ENCODE measurements around the gene DPF3.

Gene DPF3

DNA sequence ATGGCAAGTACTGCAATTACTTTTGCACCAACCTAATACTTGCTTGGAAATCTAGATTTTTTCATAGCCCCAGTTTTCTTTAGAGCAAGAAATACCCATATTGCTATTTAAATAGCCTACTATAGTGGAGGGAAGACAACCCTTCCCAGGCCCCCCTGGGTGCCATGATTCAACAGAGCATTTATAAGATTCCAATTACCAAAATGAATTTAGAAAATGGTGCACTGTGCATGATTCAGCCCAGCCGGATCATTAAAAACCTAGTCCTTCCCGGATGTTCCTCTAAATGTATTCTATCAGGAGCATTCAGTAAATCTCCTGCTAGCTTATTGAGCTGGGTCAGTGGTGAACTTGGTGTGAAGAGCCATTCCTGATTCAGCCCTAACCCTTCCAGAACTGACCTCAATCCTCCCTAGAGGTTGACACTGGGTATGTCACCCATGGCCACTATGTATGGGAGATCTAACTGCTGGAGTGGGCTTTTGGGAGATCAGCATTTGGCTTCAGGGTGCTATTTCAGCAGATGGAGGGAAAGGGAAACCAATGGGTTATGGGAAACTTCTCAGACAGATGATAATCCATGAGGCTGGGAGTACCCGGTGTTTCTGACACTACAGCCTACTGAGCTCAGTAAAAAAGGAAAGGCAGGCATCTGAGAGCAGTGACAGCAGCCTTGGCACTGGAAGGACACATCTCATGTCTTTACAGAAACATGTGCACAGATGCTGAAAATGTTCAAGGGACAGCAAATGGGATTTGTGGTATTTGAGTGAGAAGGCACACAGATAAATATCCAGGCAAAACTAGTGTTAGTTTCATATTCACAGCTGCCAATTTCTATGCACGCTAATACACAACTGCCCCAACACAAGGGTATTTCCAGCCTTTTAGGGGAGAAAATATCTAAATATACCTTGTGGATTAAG, 258.9 kb downstream of the DPF3 start:
- DNase-seq, result no peak

DNA sequence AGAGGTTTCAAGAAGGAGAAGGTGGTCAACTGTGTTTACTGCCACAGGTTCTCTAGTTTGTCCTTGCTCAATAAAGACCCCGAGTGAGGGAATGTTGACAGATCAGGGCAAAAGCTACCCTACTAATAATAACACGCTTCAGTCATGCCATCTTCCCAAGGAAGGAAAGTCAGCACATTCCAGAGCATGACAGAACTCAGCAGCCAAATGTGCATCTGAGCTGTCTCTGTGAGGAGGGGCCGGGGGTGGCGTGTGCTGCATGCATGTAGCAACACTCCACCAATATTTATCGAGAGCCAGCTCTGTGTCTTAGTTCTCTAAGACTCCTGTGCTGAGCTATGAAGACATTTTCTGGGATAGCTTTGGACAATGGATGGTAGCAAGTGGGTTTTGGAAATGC, 260.4 kb downstream of the DPF3 start:
- no peak for DNase-seq

DNA sequence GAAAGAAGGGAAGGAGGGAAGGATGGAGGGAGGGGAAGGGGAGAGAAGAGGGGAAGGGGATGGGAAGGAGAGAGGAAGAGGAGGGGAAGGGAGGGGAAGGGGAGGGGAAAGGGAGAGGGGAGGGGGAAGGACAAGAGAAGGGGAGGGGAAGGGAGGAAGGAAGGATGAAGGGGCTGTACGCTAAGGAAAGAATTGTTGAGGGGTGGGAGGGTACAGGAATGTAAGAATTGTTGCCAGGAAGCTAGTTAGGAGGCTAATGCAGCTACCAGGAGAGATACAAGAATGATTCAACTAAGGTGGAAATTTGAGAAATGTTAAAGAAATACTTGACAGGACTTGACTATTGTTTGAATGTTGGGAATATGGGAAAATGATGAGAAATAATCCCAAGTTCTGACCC, 261.2 kb downstream of the DPF3 start:
- no peak for DNase-seq

DNA sequence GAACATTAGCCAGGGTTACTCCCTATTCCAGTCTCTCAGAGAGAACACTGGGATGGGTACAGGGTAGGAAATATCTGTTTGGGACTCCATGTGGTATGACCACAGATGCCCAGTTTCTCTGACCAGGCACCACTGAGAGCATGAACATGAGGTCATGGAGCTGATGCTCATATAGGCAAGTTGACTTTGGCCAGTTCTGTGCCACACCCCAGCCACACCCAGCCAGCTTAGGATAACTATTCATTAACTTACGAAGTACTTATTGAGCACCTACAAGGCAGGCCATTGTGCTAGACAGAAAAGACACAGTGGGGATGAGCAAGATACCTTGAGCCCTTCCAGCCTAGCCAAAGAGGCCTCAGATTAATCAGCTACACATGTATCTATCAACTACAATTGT, 262.5 kb downstream of the DPF3 start:
- DNase-seq, result no peak

DNA sequence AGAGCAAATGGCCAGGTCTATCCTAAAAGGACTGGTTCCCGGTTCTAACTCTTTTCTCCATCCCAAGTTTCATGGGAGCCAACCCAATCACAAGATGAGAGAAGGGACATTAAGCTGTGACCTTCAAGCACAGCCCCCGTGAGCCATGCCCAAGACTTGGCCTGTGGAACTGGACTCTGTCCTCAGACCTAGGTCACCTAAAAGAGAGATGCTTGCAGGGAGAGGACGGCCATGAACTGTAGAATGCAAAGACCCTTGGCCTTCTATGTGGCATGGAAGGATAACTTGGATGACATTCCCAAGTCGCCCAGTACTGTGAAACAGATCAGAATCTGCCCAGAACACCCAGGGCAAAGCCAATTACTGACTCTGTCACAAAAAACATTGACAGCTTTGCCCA, 263.5 kb downstream of the DPF3 start:
- DNase-seq, result no peak

DNA sequence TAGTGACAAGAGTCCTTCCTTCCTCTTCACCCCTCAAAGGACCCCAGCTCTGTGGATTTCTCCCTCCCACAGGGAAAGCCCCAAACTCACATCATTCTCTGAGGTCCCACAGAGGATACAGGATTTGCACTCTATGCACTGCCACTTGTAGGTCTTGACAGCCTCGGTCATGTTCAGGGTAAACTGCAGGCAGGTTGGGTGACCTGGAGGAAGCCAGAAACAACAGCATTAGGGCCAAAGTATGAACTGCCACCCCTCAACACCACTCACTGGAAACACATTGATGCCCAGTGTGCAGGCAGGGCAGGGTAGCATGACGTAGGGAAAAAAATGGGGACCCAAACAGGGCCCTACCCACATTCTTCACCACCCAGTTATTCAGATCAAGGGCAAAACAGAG, 264.4 kb downstream of the DPF3 start:
- no peak for DNase-seq

DNA sequence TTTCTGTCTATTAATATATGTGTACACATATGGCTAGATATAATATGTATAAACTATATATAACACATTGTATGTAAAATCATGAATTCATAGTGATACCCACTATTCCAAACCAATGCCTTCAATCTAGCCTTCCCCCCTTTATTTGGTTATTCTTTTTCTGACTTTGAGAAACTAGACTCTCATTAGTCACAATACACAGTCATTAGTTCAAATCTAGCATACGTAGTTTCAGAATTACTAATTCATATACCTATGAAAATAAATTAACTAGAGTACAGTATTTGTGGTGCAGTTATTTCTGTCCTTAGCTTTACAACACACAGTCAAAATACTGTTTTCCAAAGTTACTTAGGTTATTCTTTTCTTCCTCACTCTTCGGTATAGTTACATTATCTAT, 268.2 kb downstream of the DPF3 start:
- DNase-seq, result no peak

DNA sequence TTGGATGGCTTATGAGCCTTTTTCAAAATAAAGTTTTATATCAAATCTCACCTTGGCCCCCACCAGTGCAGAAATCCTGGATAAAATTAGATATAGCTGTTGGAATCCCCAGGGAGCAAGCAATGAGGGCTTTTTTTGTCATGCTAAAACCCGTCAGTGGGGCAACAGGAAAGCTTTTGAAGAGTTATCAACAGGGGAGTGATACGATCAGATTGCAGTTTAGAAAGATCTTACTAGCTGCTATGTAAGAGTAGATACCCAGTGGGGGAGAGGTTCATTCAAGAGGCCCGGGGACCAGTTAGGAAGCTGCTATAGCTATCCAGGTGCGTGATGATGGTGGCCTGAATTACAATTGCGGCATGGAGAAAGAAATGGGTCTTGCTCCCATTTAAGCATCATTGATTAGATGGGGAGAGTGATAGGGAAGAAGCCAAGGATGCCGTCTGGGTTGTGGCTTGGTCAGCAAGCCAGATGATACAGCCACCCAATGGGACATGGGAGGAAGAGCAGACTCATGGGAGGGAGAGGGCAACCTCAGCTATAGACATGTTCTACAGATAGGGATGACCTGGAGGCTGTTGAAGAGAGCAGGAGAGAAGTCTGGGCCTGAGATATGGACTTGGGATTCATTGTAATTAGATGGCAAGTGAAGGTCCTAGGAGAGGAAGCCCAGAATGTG, 272.4 kb downstream of the DPF3 start:
- DNase-seq, result no peak

DNA sequence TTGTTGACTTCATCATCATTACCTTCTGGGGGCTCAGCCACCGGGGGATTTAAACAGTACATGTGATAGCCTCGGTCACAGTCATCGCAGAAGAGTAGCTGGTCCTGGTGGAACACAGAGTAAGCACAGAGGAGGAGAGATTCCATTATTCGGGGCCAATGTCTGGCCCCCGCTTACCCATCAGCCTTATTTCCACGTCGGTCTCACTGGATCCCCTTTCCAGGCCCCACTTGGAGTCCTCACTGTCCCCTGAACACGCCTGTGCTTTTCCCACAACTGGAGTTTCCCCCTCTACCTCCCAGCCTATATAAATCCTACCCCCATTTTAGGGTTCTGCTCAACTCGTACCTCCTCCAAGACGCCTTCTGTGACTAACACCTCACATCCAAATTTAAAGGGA, 274.0 kb downstream of the DPF3 start:
- DNase-seq, result no peak

DNA sequence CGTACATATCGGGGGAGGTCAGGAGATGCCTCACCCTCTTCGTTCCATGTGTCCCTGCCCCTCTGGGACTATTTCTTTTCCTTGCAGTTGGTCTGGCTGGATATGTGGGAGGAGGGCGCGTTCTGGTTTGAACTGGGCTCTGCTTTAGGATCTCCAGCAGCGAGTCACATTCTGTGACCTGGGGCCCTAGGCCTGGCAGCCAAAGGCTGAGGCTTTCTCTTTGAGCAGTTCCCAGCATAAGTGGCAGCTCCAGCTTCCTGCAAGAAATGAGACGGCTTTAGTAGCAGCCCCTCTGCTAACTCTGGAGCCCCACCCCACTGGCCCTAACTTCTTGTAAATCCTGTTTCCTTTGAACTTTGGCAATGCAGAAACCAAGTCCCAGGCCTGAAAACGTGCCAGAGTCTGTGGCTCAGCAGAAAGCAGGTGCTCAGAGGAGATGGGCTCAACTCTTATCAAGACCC, 274.8 kb downstream of the DPF3 start:
- DNase-seq, result no peak

DNA sequence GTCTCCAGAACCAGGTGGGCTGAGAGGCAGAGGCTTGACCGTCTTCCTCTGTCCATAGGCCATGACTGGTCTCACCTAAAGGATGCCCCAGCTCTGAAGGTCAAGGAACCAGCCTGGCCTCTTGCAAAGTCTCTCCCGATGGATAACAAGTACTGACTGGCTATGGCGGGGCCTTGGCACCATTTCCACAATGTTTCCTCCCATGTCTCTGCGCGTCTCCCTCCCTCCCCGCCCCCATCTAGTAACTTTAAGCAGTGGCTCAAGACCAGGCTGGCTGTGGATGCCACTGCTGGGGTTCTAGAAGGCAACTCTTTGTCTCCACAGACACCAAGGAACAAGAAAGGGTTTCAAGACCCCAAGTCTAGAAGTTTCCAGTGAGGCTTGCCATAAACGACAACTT, 275.5 kb downstream of the DPF3 start:
- DNase-seq, result no peak

DNA sequence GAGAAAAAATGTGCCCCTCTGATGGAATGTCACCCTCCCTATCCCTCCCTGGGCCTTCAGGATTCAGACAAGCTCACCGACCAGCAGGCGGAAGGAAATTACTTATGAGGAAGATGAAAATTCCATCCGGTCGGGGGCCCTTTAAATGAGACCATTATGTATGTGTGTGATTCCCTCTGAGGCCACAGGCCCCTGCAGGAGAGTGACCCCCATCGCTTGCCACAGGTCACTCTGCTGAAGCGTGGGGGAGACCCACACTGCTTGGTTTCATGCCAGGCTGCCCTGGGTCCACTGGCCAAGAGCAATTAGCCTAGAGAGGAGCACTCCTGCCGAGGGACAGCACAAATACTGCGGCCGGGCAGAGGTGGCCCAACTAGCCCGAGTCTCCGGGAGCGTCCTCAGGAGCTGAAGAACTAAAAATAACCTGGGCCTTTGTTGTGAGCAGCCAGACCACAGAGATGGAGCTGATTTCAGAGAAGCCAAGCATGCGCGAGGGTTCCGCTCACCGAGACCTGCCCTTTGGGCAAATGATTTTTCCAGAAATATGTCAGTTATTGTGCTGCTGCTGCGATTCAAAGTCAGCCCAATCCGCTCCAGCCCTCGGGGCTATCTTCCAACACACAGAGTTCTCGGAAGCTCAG, 276.4 kb downstream of the DPF3 start:
- DNase-seq, result no peak

DNA sequence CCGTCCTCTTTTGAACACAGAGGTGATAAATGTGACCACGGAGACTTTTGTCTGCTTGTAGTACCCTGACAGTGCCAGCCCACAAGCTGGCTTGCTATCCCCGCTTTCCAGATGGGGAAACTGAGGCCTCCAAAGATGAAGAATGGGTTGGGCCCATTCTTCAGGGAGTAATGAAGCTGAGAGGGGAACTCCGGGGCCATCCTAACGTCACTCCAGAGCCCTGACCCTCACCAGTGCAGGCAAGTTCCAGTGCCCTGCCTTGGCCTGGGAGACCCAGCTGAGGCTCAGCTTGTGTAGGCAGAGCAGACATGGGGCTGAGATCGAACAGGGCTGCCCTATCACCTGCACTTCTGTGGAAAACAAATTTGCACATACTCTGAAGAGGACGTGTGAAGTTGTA, 277.1 kb downstream of the DPF3 start:
- no peak for DNase-seq

DNA sequence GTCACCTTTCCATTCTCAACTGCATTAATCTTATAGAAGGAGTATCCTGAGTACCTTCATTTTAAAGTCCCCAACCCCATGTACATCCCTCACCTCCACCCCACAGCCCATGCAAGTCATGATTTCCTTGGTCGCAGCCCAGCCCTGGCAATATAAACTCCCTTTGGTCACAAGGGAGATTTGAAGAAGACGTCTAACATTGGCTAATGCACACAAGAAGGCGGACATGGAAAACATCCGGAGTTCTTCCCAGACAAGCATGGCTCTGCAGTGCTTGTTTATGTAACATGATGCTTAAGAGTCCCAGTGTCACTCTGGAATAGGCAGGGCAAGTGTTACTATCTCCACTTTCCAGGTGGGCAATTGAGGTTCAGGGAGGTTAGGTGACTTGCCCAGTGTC, 277.6 kb downstream of the DPF3 start:
- DNase-seq, result no peak

DNA sequence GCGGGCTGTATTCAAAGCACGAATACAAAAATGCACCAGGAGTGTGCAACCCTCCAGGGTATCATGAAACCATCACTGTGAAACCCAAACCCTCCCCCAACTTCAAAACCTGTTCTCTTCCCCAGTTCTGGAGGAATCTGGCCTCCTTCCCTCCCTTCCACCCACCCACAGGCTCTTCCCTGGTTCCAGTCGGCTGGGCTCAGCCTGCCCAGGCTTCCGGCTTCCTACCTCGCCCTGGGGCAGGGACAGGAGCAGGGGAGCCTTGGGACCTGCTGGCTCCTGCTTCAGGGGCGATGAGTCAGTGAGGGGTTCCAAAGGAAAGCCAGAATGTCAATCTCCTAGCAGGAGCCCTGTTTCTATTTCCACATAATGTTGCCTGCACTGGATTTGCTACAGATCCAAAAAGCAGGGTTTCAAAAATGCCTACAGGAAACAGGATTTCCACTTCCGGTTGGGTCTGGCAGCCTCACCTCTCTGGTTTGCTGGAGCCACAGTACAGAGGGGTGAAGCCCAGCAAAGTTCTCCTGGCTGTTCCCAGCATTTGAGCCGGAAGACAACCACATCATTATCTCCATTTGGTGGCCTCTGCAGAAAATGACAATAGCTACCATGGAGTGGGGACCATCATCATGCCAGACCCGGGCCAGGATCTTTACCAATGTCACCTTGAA, 278.3 kb downstream of the DPF3 start:
- no peak for DNase-seq

DNA sequence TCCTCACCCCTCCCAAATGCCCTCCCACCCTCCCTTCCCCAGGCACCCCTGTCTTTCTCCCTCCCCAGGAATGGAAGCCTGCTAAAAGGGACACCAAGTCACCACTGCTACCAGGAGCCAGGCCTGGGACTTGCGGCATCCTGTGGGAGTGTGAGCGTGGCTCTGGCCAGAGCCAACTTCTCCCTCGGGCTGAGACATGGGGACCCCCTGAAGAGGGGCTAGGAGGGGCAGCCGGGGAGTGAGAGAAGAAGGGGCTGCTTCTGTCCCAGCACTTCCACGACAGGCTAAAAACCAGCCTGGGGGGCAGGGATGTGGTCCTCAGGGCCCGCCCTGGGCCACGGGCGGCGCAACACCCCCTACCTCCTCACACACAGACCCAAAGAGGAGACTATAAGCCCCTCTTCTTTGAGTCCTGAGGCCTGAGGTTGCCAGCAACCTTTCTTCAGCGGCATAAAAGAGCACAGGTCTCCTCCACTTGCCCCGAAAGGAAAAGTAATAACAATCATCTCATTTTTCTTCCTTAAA, 278.9 kb downstream of the DPF3 start:
- no peak for DNase-seq

DNA sequence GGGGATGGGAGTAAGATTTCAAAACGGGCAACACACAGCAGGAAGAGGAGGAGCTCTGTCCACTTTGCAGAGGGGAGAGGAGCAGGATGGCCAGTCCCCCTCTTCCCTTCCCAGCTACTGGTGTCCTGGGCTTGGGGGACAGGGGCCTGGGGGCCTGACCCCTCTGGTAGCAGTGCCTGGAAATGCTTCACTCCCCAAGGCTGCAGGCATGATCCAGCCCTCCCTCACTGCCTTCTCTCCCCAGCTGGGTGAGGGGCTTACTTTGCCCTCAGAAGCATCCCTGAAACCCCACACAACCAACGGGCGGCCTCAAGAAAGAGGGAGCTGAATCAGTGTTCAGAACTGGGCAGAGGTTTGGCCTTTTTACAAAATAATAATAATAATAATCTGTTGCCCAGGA, 279.5 kb downstream of the DPF3 start:
- DNase-seq, result no peak

DNA sequence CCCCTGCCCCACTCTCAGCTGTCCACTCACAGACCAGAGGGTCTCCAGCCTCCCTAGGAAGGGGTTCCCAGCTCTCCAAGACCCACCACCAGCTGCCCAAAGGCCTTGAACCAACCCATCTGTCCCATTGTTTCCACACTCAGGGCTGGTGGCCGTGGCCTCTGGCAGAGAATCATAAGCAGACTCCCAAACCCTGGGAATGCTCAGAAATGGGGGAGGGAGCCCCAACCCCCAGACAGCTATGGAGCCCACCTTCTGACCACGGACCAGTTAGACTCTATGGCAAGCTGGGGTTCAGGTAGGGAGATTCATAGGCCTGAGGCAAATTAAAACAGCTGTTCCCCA, 280.0 kb downstream of the DPF3 start:
- DNase-seq, result no peak

DNA sequence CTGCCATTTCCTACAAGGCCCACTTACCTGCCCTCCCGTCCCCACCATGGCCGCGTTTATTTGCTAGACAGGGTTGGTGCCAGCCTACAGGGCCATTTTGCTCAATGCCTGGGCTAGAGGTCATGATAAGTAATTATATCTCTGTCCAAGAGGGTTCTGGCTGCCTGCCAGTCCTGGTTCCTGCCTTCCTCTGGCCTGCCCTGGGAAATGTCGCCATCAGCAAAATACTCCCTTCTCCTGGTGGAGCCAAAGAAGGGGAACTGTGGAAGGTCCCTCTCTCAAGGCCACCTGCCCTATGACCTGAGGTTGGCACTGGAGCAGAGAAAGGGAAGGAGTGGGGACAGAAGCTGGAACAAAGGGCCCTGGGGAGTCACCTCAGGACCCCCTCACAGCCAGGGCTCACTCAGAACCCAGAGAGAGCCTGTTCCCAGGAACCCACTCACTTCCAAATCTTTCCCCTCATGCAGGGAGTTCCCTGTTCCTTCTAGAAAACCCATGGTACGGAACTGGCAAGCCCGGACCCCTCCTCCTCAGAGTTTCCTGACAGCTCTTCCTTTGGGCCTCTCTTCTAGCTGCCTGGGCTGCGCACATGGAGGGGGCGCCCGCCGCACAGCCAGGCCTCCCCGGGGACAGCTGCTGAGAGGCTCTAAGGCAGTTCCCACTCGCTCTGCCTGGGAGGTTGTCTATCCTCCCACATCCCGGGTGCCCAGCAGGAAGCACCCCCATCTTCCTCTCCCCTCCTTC, 280.5 kb downstream of the DPF3 start:
- DNase-seq, result no peak

DNA sequence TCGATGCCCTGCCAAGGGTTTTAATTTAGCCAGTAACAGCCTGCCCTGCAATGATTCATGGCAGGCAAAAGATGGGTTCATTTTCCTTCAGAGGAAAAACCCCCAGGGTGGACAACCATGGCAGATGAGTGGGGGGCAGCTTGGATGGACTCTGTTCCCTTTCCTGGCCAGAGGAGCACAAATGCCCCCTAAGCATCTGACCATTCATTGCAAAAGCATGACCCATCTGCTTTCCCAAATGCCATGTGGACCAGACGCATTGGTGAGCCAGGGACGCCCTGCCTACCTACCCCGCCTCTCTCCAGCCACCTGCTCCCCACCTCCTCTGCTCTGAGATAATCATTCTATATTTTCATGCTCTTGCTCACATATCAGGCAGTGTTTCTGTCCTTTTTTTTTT, 281.9 kb downstream of the DPF3 start:
- DNase-seq, result no peak

DNA sequence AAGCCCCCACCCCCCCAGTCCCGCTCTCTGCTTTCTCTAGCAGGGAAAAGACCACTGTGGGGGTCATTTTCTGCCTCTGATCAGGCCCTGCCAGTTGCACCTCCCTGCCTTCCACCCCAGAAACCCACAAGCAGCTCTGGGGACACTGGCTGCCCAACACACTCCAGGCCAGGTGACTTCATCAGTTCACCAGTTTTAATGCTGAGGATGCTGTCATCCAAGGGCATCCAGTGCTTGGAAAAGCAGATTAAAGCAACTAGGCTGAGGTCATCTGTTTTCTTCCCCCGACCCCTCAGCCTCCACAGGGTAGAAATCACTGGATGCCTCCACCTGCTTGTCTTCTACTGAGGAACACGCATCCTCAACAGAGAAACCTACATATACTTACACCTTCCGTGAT, 282.4 kb downstream of the DPF3 start:
- DNase-seq, result no peak

DNA sequence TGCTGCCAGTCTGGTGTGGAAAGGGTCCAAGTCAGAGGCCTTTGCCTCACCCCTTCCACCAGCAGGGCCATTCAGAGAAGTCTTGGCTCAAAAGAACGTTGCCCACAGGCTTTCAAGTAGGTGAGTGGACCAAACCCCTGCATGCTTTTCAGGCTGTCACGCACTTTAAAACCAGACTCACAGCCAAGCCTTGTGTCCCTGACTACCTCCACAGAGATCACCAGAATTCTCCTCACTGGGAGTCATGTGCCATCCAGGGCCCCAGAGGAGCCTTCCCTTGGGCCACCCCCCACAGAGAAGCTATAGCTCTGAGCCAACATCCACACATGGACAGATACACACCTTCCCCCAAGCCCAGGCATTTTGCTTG, 283.1 kb downstream of the DPF3 start:
- DNase-seq, result no peak
